ENCODE measurements around the gene WNT9A.

DNA sequence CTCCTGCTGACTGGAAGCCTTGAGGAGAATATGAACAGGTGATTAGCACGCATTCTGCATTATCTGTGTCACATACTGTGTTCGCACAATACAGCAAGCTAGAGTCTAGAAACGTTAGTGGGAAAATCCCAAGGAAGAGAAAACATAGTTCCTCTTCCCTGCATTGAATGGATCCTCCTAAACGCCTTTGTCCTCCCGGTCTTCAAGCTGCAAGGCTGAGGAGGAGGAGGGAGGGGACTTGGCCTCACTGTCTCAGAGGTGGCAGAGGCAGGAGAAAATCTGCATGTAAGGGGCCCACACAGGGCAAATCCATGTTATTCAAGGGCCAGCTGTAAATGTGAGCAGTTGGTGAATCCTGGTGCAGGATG lies 34.4 kb downstream of the WNT9A start:
- TF ChIP-seq ETV6 (CRISPR knock-in tag; IDR thresholded peaks at IDR 0.05) (no peak), JUN (CRISPR knock-in tag; IDR thresholded peaks at IDR 0.05) (no peak), KAT7 (CRISPR knock-in tag; IDR thresholded peaks at IDR 0.05; ENCODE audit: borderline replicate concordance) (no peak), NR2C2 (CRISPR knock-in tag; IDR thresholded peaks at IDR 0.05) (no peak)
- TF ChIP-seq, protein P1, sequence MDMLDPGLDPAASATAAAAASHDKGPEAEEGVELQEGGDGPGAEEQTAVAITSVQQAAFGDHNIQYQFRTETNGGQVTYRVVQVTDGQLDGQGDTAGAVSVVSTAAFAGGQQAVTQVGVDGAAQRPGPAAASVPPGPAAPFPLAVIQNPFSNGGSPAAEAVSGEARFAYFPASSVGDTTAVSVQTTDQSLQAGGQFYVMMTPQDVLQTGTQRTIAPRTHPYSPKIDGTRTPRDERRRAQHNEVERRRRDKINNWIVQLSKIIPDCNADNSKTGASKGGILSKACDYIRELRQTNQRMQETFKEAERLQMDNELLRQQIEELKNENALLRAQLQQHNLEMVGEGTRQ (CRISPR knock-in tag; IDR thresholded peaks at IDR 0.05): no peak
- TF ChIP-seq, protein P2, sequence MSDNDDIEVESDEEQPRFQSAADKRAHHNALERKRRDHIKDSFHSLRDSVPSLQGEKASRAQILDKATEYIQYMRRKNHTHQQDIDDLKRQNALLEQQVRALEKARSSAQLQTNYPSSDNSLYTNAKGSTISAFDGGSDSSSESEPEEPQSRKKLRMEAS (CRISPR knock-in tag; IDR thresholded peaks at IDR 0.05): no peak
